Measurements from ENCODE around the gene TM7SF3.

TM7SF3 gene

DNA sequence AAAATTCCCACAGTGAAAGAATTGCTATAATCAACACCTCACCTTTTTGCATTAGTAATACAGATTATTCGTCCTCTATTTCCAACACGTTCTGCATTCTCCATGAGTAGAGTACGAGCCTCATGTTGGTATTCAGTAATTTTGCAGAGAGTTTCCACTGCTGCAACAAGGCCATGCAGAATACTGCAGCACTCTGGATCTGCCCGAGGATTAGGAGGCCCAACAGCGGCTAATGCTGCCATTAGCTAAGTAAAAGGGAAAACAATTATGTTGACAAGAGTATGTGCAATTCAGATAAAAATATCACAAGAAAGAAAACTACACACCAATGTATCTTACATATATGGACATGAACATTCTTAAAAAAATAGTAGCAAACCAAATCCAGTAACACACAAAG lies 85.5 kb downstream of the TM7SF3 start:
- no peak for DNase-seq (ENCODE audit: low read depth)

Measured in stimulated activated CD8-positive, alpha-beta memory T cell treated with anti-CD3 and anti-CD28 coated beads, Interleukin-12 subunit alpha, Interleukin-12 subunit beta, amount 100 ng/mL, for 1 hour (primary cell).